Esophagus squamous epithelium (tissue), 5 donors: Measurements from ENCODE around the gene S1PR3. TPM values are rescaled to one million over a fixed set of nuclear protein-coding genes. Genes with fewer than 3 reads are reported as not detected.

Experiments
- DNase-seq: peaks from one replicate; lab custom pipeline; 2025; lab: John Stamatoyannopoulos, UW
- H3K27ac ChIP-seq, 4 donors: fragments of 200-600 bp; sonication (generic); one replicate each; pipeline ENCODE4 v1.5.1; 2016 to 2019; ENCODE audit warnings: mild to moderate bottlenecking in 1 of 4
- H3K27me3 ChIP-seq, 4 donors: fragments of 200-600 bp; sonication (generic); 1 replicate in 3 of 4; 2 replicates in 1 of 4; pipeline versions ENCODE4 v1.5.1 to v1.6.0; 2017 to 2021; ENCODE audit warnings: antibody characterized with exemption in 1 of 4
- H3K36me3 ChIP-seq, 3 donors: fragments of 200-600 bp; sonication (generic); one replicate each; pipeline ENCODE4 v1.5.1; 2016 to 2019
- H3K4me1 ChIP-seq, 3 donors: fragments of 200-600 bp; sonication (generic); one replicate each; pipeline ENCODE4 v1.5.1; 2017 to 2019
- H3K4me3 ChIP-seq, 4 donors: fragments of 200-600 bp; sonication (generic); 1 replicate in 3 of 4; 2 replicates in 1 of 4; pipeline ENCODE4 v1.5.1; 2016 to 2019; ENCODE audit warnings: mild to moderate bottlenecking in 2 of 4, moderate library complexity in 1 of 4
- H3K9me3 ChIP-seq, 3 donors: fragments of 200-600 bp; sonication (generic); one replicate each; pipeline ENCODE4 v1.5.1; 2016 to 2019
- CTCF ChIP-seq, 6 experiments: fragments of 450-650 bp in 4 of 6; fragments of 200-600 bp in 2 of 6; sonication (generic) in 2 of 6; IDR thresholded peaks; one replicate each; pipeline ENCODE4 v1.5.1; 2016 to 2019; ENCODE audit warnings: antibody characterized with exemption in 6 of 6, mild to moderate bottlenecking in 4 of 6, moderate library complexity in 4 of 6
- POLR2A ChIP-seq, 4 donors: fragments of 450-650 bp; IDR thresholded peaks; one replicate each; pipeline ENCODE4 v1.6.1; 2017; ENCODE audit warnings: antibody characterized with exemption in 4 of 4, mild to moderate bottlenecking in 4 of 4, moderate library complexity in 3 of 4
- WGBS, 2 donors: methylation state at CpG; one replicate each; pipeline ENCODE4 v1.1.5; 2018; 5-methylcytosine and 5-hydroxymethylcytosine counted together
- intact Hi-C: fragments of 100-400 bp; cut with DNase I; formaldehyde crosslinking; loops from one replicate; pipeline ENCODE4 v1.15.0; 2022
- total RNA-seq, 4 donors: library from RNA; depleted of rRNA; stranded (reverse); fragments of >200 nt; gene quantifications; one replicate each; pipeline ENCODE4 v1.1.0, GENCODE V29; 2016
- donor health status: DM: yes; HTN: yes; CAD: no.

S1PR3 gene
- total RNA-seq, 4 donors from 2014 or later, result 1.3 to 14.3 (median 6.8) TPM

GRCh38 chr9:89047667-89048066 is 56.4 kb downstream of the S1PR3 start:
- Histone ChIP-seq H3K27me3 (no peaks in the 10 kb centered on the region), H3K4me1 (no peaks in the 10 kb centered on the region), H3K27ac (no peak overlapping the region), H3K4me3 (no peak overlapping the region), H3K36me3 (no peaks in the 10 kb centered on the region), H3K9me3 (no peaks in the 10 kb centered on the region)
- intact Hi-C loops, result no loop called here
- 92 to 93% methylated on average over 4 of the region's 4 CpGs for WGBS, 2 donors
- TF ChIP-seq POLR2A (IDR thresholded peaks at IDR 0.05) (no peak), CTCF (IDR thresholded peaks at IDR 0.05) (no peak)
- DNase-seq, result no peak

GRCh38 chr9:89048616-89049015 is 57.3 kb downstream of the S1PR3 start:
- Histone ChIP-seq H3K27ac (no peak overlapping the region), H3K9me3 (no peaks in the 10 kb centered on the region), H3K4me1 (no peaks in the 10 kb centered on the region), H3K4me3 (no peak overlapping the region), H3K36me3 (no peaks in the 10 kb centered on the region), H3K27me3 (no peaks in the 10 kb centered on the region)
- TF ChIP-seq POLR2A (IDR thresholded peaks at IDR 0.05), result no peak
- no peak for TF ChIP-seq CTCF (IDR thresholded peaks at IDR 0.05)
- intact Hi-C loops, result no loop called here
- no peak for DNase-seq
- WGBS, 2 donors, result 93 to 98% methylated on average over 10 to 11 of the region's 11 CpGs

- intact Hi-C loops, result no loop called here
- no peak for TF ChIP-seq CTCF (IDR thresholded peaks at IDR 0.05)
- TF ChIP-seq POLR2A (IDR thresholded peaks at IDR 0.05), result no peak
- no peak for DNase-seq
- Histone ChIP-seq H3K4me1 (no peaks in the 10 kb centered on the region), H3K27ac (no peak overlapping the region), H3K9me3 (no peaks in the 10 kb centered on the region), H3K36me3 (no peaks in the 10 kb centered on the region), H3K27me3 (no peaks in the 10 kb centered on the region), H3K4me3 (no peak overlapping the region)
- 83 to 86% methylated on average over 8 of the region's 8 CpGs for WGBS, 2 donors
Measured at GRCh38 chr9:89049646-89050045, 58.4 kb downstream of the S1PR3 start.

- DNase-seq, result no peak
- 91 to 92% methylated on average over 12 of the region's 12 CpGs for WGBS, 2 donors
- intact Hi-C loops, result no loop called here
Measured at GRCh38 chr9:89051421-89052025, 60.3 kb downstream of the S1PR3 start.

More at GRCh38 chr9:89051421-89052025, 60.3 kb downstream of the S1PR3 start:
- no peak overlapping the region for H3K4me3 ChIP-seq
- no peaks in the 10 kb centered on the region for H3K9me3 ChIP-seq
- no peaks in the 10 kb centered on the region for H3K36me3 ChIP-seq
- no peaks in the 10 kb centered on the region for H3K27me3 ChIP-seq
- no peak overlapping the region for H3K27ac ChIP-seq
- TF ChIP-seq POLR2A (IDR thresholded peaks at IDR 0.05) (no peak), CTCF (IDR thresholded peaks at IDR 0.05) (no peak)
- no peaks in the 10 kb centered on the region for H3K4me1 ChIP-seq
